Renal pelvis (tissue), 3 donors: ENCODE measurements around the gene SPATA22. TPM values are rescaled to one million over a fixed set of nuclear protein-coding genes. Genes with fewer than 3 reads are reported as not detected.

Experiments
- polyA plus RNA-seq, 3 donors: library from polyadenylated mRNA; unstranded; fragments of 120-200 nt; gene quantifications; one replicate each; pipeline ENCODE4 v1.2.1, GENCODE V29; 2013; ENCODE audit not compliant: insufficient read length in 3 of 3

Gene SPATA22
- polyA plus RNA-seq, 3 donors: 0.38 to 0.68 (median 0.41) TPM

Other genes starting within 250 kb of the SPATA22 start
- under 1 TPM; 0.18 to 0.33 (median 0.19) TPM for gene OR3A1, start 173.5 kb downstream of the SPATA22 start, polyA plus RNA-seq
- 1 to 10 TPM in 1 of 3 donors, under 1 TPM in 2; 0.18 to 2.5 (median 0.71) TPM for gene OR3A2, start 85.5 kb downstream of the SPATA22 start, polyA plus RNA-seq
- under 1 TPM in 1 of 3 donors, not detected in 2; 0.06 TPM for gene OR1E1, start 73.4 kb downstream of the SPATA22 start, polyA plus RNA-seq
- under 1 TPM; 0.03 to 0.12 (median 0.10) TPM for gene OR3A3, start 60.4 kb downstream of the SPATA22 start, polyA plus RNA-seq
- gene OR1E2, start 38.0 kb downstream of the SPATA22 start, polyA plus RNA-seq: not detected
- 10 to 100 TPM; 19.1 to 36.5 (median 31.8) TPM for gene ASPA, start 4.2 kb upstream of the SPATA22 start, polyA plus RNA-seq
- gene TRPV3, start 86.0 kb upstream of the SPATA22 start, polyA plus RNA-seq: 1 to 10 TPM in 2 of 3 donors, under 1 TPM in 1; 0.77 to 1.7 (median 1.4) TPM
- gene TRPV1, start 137.6 kb upstream of the SPATA22 start, polyA plus RNA-seq: 10 to 100 TPM in 2 of 3 donors, 1 to 10 TPM in 1; 7.7 to 14.0 (median 10.3) TPM
- gene SHPK, start 164.4 kb upstream of the SPATA22 start, polyA plus RNA-seq: 10 to 100 TPM; 13.6 to 20.8 (median 15.6) TPM
- gene CTNS, start 164.9 kb upstream of the SPATA22 start, polyA plus RNA-seq: 10 to 100 TPM; 20.9 to 25.4 (median 24.5) TPM
- 100 to 1,000 TPM in 2 of 3 donors, 10 to 100 TPM in 1; 97.1 to 123 (median 109) TPM for gene TAX1BP3, start 196.8 kb upstream of the SPATA22 start, polyA plus RNA-seq
- gene EMC6, start 197.0 kb upstream of the SPATA22 start, polyA plus RNA-seq: 10 to 100 TPM; 28.5 to 39.8 (median 36.7) TPM
- gene P2RX5, start 224.3 kb upstream of the SPATA22 start, polyA plus RNA-seq: 1 to 10 TPM; 1.3 to 2.0 (median 1.6) TPM